NCI-H1930 (cell line): ENCODE results near the gene SUN1.

Source experiments
- DNase-seq, 2 experiments: peaks; one replicate each; lab custom pipeline; 2025; lab: John Stamatoyannopoulos, UW

Gene SUN1

GRCh38 chr7:877312-878232, 45.3 kb downstream of the SUN1 start:
- no peak for DNase-seq

DNA sequence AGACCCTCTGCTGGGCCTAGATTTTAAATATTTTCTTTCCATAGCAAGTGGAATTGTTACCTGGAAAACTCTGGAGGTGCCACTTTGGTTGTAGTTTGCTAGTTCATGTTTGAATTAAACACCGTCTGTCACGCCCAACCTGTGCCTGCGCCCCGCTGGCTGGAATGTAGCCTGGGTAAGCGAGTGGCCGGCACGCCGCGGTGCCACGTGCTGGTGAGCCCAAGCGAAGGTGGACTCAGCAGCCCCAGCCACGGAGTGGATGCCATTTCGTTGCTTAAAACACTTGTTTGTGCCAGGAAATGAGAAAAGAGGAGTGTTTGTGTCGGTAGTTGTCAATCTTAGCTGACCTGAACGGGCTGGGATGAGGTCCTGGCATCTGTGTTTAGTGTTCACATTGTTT, 46.8 kb downstream of the SUN1 start:
- no peak for DNase-seq

GRCh38 chr7:879706-880105, 47.4 kb downstream of the SUN1 start:
- DNase-seq, result no peak

GRCh38 chr7:880450-880849, 48.2 kb downstream of the SUN1 start:
- DNase-seq, result no peak

DNA sequence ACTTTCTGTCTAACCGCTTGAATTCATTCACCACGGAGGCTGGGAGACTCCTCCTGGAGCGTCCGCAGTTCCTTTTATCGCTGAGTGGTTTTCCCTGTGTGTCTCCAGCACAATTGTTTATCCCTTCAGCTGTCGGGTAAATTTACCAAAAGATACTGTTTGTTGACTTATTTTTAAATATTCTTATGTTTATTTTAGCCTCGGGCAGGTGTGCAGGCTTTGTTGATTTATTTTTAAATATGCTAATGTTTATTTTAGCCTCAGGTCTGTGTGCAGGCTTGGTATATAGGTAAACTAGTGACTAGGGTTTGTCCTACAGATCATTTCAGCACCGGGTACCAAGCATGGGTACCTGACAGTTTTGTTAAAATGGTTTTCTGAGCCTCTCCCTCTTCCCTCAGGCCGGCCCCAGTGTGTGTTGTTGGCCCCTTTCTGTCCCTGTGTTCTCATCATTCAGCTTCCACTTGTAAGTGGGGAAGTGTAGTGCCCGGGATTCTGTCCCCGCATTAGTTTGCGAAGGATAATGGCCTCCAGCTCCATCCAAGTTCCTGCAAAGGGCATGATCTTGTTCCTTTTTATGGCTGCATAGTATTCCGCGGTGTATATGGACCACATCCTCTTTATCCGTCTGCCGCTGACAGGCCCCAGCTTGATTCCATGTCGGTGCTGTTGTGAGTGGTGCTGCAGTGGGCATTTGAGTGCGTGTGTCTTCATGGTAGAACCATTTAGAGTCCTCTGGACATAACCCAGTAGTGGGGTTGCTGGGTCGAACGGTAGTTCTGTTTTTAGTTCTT, 49.4 kb downstream of the SUN1 start:
- no peak for DNase-seq

DNA sequence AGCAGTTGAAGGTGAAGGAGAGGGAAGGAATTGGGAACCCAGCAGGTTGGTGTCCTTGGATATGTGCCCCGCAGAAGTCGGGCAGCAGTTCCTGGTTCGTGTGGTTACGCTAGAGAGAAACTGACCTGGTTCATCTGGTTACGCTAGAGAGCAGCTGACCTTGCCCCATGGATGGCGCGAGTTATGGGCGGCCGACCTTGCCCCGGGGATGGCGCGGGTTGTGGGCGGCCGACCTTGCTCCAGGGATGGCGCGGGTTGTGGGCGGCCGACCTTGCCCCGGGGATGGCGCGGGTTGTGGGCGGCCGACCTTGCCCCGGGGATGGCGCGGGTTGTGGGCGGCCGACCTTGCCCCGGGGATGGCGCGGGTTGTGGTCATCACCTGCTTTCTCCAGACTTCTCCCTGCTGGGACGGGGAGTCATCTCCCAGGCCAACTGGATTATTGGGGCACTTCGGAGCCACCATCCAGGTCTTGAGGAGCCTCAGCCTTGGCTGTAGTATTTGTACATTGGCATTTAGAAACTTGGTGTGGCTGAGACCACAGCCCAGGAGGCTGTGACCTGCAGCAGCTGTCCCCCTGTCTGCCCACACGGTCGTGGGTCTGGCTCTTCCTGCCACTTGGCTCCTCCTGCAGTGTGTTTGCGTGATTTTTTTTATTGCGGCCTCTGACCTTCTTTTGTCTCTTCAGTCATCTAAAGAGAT, 50.2 kb downstream of the SUN1 start:
- no peak for DNase-seq

- no peak for DNase-seq
Measured at GRCh38 chr7:883055-884021, 51.1 kb downstream of the SUN1 start.

GRCh38 chr7:884191-885003, 52.1 kb downstream of the SUN1 start:
- no peak for DNase-seq

- no peak for DNase-seq
Measured at GRCh38 chr7:885261-885892, 53.1 kb downstream of the SUN1 start.

- DNase-seq, result no peak
Measured at GRCh38 chr7:885893-886625, 53.8 kb downstream of the SUN1 start.

- no peak for DNase-seq
Measured at GRCh38 chr7:886626-887487, 54.6 kb downstream of the SUN1 start.

DNA sequence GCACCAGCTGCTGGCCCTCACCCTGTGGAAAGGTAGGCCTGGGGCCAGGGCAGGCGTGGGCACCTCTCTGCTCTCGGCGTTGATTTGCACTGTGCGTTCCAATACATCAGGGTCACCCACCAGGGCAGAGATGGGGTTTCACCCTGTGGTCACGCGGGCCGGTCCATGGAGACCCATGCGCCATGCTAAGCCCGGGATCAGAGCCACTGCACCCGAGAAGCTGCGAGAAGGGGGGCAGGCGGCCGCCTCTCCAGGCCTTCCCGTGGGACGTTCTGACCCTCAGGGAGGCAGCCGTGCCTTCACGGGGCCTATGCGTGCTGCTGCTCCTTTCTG, 55.2 kb downstream of the SUN1 start:
- no peak for DNase-seq

- DNase-seq, result no peak
Measured at GRCh38 chr7:888081-889024, 56.1 kb downstream of the SUN1 start.

DNA sequence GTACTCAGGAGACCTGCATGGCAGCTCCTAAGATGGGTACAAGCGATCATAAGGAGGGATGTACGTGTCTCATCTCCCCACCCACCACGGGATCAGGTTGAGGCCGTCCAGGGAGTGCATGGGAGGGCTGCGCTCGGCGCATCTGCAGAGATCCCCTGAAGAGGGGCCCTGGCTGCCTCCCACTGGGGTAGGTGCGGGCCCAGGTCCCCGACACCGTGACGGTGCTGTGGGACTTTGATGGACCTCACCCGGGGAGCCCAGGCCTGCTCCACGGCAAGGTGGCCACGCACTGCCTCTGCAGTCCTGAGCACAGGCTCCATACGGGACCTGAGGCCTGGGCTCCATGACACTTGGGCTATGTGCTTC, 56.7 kb downstream of the SUN1 start:
- DNase-seq, result no peak

DNA sequence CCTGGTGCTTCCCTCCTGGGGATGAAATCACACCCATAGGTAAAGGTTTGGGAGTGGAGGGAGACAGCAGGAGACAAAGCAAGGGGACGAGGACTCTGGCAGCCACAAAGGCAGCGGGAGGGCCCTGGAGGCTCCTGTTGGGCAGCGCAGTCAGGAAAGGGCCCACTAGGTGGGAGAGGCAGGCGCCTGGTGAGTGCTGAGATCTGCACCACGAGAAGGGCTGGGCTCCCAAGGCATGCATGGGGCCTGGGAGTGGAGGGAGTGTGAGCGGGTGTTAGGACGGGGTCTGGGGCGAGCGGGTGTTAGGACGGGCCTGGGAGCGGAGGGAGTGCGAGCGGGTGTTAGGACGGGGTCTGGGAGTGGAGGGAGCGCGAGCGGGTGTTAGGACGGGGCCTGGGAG, 57.1 kb downstream of the SUN1 start:
- DNase-seq, result no peak

- DNase-seq, result no peak
Measured at GRCh38 chr7:890868-891267, 58.6 kb downstream of the SUN1 start.

- no peak for DNase-seq
Measured at GRCh38 chr7:891291-891690, 59.0 kb downstream of the SUN1 start.
